ENCODE results near the gene BCLAF3.

DNA sequence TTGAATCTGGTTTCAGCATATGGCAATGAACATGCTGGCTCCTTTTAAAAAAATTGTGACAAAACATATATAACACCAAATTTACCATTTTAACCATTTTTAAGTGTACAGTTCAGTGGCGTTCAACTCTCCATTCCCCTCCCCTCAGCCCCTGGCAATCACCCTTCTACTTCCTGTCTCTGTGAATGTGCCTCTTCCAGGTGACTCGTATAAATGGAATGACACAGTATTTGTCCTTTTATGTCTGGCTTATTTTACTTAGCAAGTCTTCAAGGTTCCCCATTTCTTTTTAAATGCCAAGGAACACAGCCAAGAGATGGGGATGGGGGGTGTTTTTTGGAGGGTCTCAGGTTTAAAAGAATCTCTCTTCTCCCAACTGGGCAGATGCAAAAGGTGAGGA, 35.4 kb upstream of the BCLAF3 start:
- TF ChIP-seq CTCF (IDR thresholded peaks at IDR 0.05) (no peak), POLR2A (IDR thresholded peaks at IDR 0.05) (no peak), POLR2AphosphoS5 (IDR thresholded peaks at IDR 0.05) (no peak)
